GM10266 (cell line): ENCODE measurements around the gene ZNF117.
"Not testable (repeated sequence)": the region's sequence is repeated elsewhere in the genome, so short reads cannot be mapped to it uniquely, and the experiment has no call there.

Source experiments
- DNase-seq: peaks from one replicate; pipeline ENCODE4 v3.0.0; 2012; ENCODE audit errors: extremely low spot score
- CTCF ChIP-seq: IDR thresholded peaks from 2 replicates; pipeline ENCODE4 v1.5.1; 2012; ENCODE audit warnings: mild to moderate bottlenecking, low read depth; ENCODE audit not compliant: control insufficient read depth, insufficient read depth; ENCODE audit errors: missing control alignments

The ZNF117 gene

GRCh38 chr7:64965594-64965993, 25.2 kb downstream of the ZNF117 start:
- no peak for DNase-seq
- TF ChIP-seq CTCF: no peak

GRCh38 chr7:64959072-64959747, 31.6 kb downstream of the ZNF117 start:
- no peak for TF ChIP-seq CTCF
- DNase-seq: no peak

GRCh38 chr7:64951250-64951848, 39.5 kb downstream of the ZNF117 start:
- peak; percentile 64 for DNase-seq
- peak; percentile 77 for TF ChIP-seq CTCF

- DNase-seq: not testable (repeated sequence)
Observed at GRCh38 chr7:64950673-64951072, 40.2 kb downstream of the ZNF117 start.

- DNase-seq: not testable (repeated sequence)
Observed at GRCh38 chr7:64948774-64949173, 42.1 kb downstream of the ZNF117 start.

- DNase-seq: no peak
- TF ChIP-seq CTCF: no peak
Observed at GRCh38 chr7:64947252-64948000, 43.4 kb downstream of the ZNF117 start.

- DNase-seq: no peak
- no peak for TF ChIP-seq CTCF
Observed at GRCh38 chr7:64946772-64947171, 44.1 kb downstream of the ZNF117 start.

- no peak for TF ChIP-seq CTCF
- DNase-seq: no peak
Observed at GRCh38 chr7:64945503-64946175, 45.2 kb downstream of the ZNF117 start.

GRCh38 chr7:64944667-64945502, 46.0 kb downstream of the ZNF117 start:
- not testable (repeated sequence) for DNase-seq

- not testable (repeated sequence) for DNase-seq
Observed at GRCh38 chr7:64940021-64940420, 50.8 kb downstream of the ZNF117 start.
